HepG2 (cell line): ENCODE measurements around the gene KCTD13. TPM values are rescaled to one million over a fixed set of nuclear protein-coding genes. Genes with fewer than 3 reads are reported as not detected.
A peak's percentile ranks its signal among the peaks of the same experiment; 100 is the strongest.

Source experiments
- FOXA1 ChIP-seq, 2 experiments: fragments of 450-650 bp in 1 of 2; sonication (generic) in 1 of 2; formaldehyde crosslinking in 1 of 2; IDR thresholded peaks; 2 replicates each; pipeline versions ENCODE4 v1.4.0 to v1.6.1; 2016 to 2020; ENCODE audit warnings: missing genetic modification reagents in 1 of 2
- HDAC6 ChIP-seq: fragments of 200-600 bp; sonication (generic); IDR thresholded peaks from 2 replicates; pipeline ENCODE4 v1.7.0; 2017; ENCODE audit warnings: mild to moderate bottlenecking, antibody characterized with exemption, low read length, low read depth
- MAFF ChIP-seq: IDR thresholded peaks from 2 replicates; pipeline ENCODE4 v1.6.1; 2011; ENCODE audit warnings: low read depth, low read length, improper control_type of control experiment
- MYNN ChIP-seq: sonication (generic); formaldehyde crosslinking; IDR thresholded peaks from 2 replicates; pipeline ENCODE4 v1.4.0; 2020; ENCODE audit warnings: mild to moderate bottlenecking, low read depth, missing genetic modification reagents
- NBN ChIP-seq: fragments of 450-650 bp; conservative IDR thresholded peaks from 2 replicates; pipeline ENCODE4 v1.6.1; 2017
- YEATS2 ChIP-seq: sonication (generic); formaldehyde crosslinking; IDR thresholded peaks from 2 replicates; pipeline ENCODE4 v1.4.0; 2020; ENCODE audit warnings: missing genetic modification reagents, borderline replicate concordance
- ZNF264 ChIP-seq: sonication (generic); formaldehyde crosslinking; IDR thresholded peaks from 2 replicates; pipeline ENCODE4 v1.4.0; 2020; ENCODE audit warnings: missing genetic modification reagents
- ZNF605 ChIP-seq: sonication (generic); formaldehyde crosslinking; IDR thresholded peaks from 2 replicates; pipeline ENCODE4 v1.8.0; 2022; ENCODE audit warnings: mild to moderate bottlenecking, missing genetic modification reagents
- ZNF678 ChIP-seq: sonication (generic); formaldehyde crosslinking; IDR thresholded peaks from 2 replicates; pipeline ENCODE4 v1.4.0; 2020; ENCODE audit warnings: mild to moderate bottlenecking, missing genetic modification reagents
- polyA plus RNA-seq, 8 experiments: library from polyadenylated mRNA; depleted of rRNA in 3 of 8; stranded (reverse) in 7 of 8; unstranded in 1 of 8; fragments of >200 nt; fragmentation: Illumina TruSeq in 4 of 8; extraction: Trizol in 4 of 8; gene quantifications; 2 replicates each; pipeline versions ENCODE4 v1.2.1 to v1.2.3, GENCODE V29; 2011 to 2016; ENCODE audit warnings: low read depth in 4 of 8, missing spikeins in 1 of 8, mixed read lengths in 1 of 8; ENCODE audit not compliant: insufficient read depth in 1 of 8
- total RNA-seq, 5 experiments: library from RNA; depleted of rRNA; stranded (reverse); fragments of >200 nt; fragmentation: Illumina TruSeq; extraction: Trizol; gene quantifications; 2 replicates each; pipeline ENCODE4 v1.2.3, GENCODE V29; 2016; ENCODE audit warnings: low read depth in 1 of 5
- TF ChIP-seq, protein P1 (sequence below): sonication (generic); formaldehyde crosslinking; IDR thresholded peaks from 2 replicates; pipeline ENCODE4 v1.4.0; 2020; ENCODE audit warnings: missing genetic modification reagents
- TF ChIP-seq, protein P2 (sequence below): IDR thresholded peaks from 2 replicates; pipeline ENCODE4 v1.6.1; 2016; ENCODE audit warnings: low read depth
- TF ChIP-seq, protein P3 (sequence below): sonication (generic); formaldehyde crosslinking; IDR thresholded peaks from 2 replicates; pipeline ENCODE4 v1.5.0; 2020; ENCODE audit warnings: missing genetic modification reagents
- TF ChIP-seq, protein P4 (sequence below): sonication (generic); formaldehyde crosslinking; IDR thresholded peaks from 2 replicates; pipeline ENCODE4 v1.4.0; 2020; ENCODE audit warnings: mild to moderate bottlenecking, missing genetic modification reagents
- TF ChIP-seq, protein P5 (sequence below): sonication (generic); formaldehyde crosslinking; IDR thresholded peaks from 2 replicates; pipeline ENCODE4 v1.4.0; 2020; ENCODE audit warnings: missing genetic modification reagents, low read depth, mild to moderate bottlenecking, borderline replicate concordance

KCTD13 gene
- total and polyA plus RNA-seq, 2 of the 13 experiments (the other 11 are each of a cell fraction or from before 2014, with no cell fraction given): 6.3 to 14.7 TPM

DNA sequence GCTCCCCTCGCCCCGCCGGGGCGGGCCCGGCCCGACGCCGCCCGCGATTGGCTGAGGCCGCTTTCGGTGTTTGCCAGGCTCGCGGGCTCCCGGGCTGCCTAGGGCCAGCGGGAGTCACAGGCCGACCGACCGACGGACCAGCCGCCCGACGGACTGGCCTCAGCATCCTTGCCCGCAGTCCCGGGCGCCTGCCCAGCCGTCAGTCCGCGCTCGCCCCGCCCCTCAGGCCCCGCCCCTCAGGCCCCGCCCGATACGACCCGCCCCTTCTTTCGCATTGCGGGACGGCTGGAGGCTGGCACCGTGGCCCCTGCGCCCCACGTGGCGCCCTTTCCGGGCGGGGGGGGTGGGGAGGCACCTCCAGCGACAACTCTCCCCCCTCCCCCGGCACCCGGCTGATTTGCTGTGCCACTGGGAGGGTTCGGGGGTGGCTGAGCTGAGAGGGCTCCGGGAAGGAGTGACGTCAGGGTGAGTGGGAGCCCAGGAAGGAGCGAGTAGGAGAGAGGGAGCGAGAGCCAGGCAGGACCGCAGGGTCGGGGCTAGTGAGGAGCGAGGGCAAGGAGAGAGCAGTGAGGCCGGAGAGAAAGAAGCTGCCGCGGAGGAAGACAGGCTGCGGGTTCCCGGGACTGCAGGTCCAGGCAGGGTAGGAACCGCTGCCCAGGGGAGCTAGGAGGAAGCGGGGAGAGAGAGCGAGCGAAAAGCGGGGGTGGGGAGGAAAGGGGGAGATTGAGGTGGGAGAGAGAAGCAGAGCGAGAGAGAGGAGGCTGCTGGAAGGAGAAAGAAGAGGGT, 25.7 kb downstream of the KCTD13 start, which contains the start of gene ASPHD1 (continued):
- TF ChIP-seq, protein P1, sequence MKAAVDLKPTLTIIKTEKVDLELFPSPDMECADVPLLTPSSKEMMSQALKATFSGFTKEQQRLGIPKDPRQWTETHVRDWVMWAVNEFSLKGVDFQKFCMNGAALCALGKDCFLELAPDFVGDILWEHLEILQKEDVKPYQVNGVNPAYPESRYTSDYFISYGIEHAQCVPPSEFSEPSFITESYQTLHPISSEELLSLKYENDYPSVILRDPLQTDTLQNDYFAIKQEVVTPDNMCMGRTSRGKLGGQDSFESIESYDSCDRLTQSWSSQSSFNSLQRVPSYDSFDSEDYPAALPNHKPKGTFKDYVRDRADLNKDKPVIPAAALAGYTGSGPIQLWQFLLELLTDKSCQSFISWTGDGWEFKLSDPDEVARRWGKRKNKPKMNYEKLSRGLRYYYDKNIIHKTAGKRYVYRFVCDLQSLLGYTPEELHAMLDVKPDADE (CRISPR knock-in tag): no peak
- no peak for TF ChIP-seq FOXA1 (IDR thresholded peaks at IDR 0.05)
- TF ChIP-seq FOXA1 (CRISPR knock-in tag; IDR thresholded peaks at IDR 0.05): no peak
- no peak for TF ChIP-seq HDAC6
- TF ChIP-seq, protein P2, sequence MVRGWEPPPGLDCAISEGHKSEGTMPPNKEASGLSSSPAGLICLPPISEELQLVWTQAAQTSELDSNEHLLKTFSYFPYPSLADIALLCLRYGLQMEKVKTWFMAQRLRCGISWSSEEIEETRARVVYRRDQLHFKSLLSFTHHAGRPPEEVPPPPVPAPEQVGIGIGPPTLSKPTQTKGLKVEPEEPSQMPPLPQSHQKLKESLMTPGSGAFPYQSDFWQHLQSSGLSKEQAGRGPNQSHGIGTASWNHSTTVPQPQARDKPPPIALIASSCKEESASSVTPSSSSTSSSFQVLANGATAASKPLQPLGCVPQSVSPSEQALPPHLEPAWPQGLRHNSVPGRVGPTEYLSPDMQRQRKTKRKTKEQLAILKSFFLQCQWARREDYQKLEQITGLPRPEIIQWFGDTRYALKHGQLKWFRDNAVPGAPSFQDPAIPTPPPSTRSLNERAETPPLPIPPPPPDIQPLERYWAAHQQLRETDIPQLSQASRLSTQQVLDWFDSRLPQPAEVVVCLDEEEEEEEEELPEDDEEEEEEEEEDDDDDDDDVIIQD (CRISPR knock-in tag): no peak
- TF ChIP-seq ZNF678 (CRISPR knock-in tag): peak; percentile 31; the same call in 1 of the 2 replicates
- TF ChIP-seq ZNF605: no peak
- TF ChIP-seq ZNF264 (CRISPR knock-in tag): no peak; the same call in 1 of the 2 replicates
- no peak for TF ChIP-seq MAFF
- no peak for TF ChIP-seq NBN
- TF ChIP-seq YEATS2 (CRISPR knock-in tag): no peak; the same call in 1 of the 2 replicates
- TF ChIP-seq, protein P3, sequence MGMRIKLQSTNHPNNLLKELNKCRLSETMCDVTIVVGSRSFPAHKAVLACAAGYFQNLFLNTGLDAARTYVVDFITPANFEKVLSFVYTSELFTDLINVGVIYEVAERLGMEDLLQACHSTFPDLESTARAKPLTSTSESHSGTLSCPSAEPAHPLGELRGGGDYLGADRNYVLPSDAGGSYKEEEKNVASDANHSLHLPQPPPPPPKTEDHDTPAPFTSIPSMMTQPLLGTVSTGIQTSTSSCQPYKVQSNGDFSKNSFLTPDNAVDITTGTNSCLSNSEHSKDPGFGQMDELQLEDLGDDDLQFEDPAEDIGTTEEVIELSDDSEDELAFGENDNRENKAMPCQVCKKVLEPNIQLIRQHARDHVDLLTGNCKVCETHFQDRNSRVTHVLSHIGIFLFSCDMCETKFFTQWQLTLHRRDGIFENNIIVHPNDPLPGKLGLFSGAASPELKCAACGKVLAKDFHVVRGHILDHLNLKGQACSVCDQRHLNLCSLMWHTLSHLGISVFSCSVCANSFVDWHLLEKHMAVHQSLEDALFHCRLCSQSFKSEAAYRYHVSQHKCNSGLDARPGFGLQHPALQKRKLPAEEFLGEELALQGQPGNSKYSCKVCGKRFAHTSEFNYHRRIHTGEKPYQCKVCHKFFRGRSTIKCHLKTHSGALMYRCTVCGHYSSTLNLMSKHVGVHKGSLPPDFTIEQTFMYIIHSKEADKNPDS (CRISPR knock-in tag): no peak; the same call in 1 of the 2 replicates
- TF ChIP-seq, protein P4, sequence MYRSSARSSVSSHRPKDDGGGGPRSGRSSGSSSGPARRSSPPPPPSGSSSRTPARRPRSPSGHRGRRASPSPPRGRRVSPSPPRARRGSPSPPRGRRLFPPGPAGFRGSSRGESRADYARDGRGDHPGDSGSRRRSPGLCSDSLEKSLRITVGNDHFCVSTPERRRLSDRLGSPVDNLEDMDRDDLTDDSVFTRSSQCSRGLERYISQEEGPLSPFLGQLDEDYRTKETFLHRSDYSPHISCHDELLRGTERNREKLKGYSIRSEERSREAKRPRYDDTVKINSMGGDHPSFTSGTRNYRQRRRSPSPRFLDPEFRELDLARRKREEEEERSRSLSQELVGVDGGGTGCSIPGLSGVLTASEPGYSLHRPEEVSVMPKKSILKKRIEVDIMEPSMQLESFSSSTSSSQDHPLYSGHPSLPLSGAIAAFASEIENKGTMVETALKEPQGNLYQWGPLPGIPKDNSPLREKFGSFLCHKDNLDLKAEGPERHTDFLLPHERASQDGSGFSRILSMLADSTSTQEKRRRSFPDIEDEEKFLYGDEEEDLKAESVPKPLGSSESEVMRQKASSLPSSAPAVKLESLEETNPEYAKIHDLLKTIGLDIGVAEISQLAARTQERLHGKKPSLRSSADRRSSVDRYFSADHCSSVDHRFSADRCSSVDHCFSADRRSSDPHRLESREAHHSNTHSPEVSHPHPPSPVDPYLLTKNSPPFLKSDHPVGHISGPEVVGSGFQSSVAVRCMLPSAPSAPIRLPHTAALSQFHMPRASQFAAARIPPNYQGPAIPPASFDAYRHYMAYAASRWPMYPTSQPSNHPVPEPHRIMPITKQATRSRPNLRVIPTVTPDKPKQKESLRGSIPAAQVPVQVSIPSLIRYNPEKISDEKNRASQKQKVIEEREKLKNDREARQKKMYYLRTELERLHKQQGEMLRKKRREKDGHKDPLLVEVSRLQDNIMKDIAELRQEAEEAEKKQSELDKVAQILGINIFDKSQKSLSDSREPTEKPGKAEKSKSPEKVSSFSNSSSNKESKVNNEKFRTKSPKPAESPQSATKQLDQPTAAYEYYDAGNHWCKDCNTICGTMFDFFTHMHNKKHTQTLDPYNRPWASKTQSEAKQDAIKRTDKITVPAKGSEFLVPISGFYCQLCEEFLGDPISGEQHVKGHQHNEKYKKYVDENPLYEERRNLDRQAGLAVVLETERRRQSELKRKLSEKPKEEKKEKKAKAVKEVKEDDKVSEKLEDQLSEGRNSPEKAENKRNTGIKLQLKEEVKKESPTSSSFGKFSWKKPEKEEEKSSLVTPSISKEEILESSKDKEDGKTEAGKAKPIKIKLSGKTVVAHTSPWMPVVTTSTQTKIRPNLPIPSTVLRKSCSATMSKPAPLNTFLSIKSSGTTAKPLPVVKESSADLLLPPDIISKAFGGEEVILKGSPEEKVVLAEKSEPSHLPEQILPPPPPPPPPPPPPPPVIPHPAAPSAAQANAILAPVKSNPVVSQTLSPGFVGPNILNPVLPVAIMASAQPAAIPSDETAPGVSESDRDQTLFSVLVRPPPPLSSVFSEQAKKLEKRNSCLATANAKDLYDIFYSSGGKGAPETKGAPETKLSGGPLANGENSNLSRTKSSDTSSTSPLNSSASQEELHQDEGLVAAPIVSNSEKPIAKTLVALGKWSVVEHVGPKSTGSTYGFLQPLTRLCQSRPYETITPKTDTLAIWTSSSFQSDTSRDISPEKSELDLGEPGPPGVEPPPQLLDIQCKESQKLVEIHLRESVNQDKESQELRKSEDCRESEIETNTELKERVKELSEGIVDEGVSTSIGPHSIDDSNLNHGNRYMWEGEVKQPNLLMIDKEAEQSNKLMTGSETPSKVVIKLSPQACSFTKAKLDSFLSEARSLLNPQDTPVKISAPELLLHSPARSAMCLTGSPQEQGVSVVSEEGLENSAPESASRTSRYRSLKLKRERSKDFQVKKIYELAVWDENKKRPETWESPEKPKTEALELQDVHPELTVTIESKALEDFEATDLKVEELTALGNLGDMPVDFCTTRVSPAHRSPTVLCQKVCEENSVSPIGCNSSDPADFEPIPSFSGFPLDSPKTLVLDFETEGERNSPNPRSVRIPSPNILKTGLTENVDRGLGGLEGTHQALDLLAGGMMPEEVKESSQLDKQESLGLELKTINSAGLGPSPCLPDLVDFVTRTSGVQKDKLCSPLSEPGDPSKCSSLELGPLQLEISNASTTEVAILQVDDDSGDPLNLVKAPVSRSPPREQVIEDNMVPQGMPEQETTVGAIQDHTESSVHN (CRISPR knock-in tag): no peak
- TF ChIP-seq, protein P5, sequence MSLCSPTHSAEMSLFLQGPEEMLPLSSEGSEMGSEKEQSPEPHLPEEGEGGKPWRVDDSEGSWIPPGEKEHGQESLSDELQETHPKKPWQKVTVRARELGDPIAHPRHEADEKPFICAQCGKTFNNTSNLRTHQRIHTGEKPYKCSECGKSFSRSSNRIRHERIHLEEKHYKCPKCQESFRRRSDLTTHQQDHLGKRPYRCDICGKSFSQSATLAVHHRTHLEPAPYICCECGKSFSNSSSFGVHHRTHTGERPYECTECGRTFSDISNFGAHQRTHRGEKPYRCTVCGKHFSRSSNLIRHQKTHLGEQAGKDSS (CRISPR knock-in tag): no peak; the same call in 1 of the 2 replicates
- no peak; the same call in 1 of the 2 replicates for TF ChIP-seq MYNN (CRISPR knock-in tag)
